ENCODE results near the gene LRRFIP1.
"Not testable (repeated sequence)": the region's sequence is repeated elsewhere in the genome, so short reads cannot be mapped to it uniquely, and the experiment has no call there.

LRRFIP1 gene

GRCh38 chr2:237754182-237754581, 126.8 kb downstream of the LRRFIP1 start:
- DNase-seq, result no peak

GRCh38 chr2:237754626-237755248, 127.3 kb downstream of the LRRFIP1 start:
- DNase-seq, result no peak

GRCh38 chr2:237757616-237758015, 130.2 kb downstream of the LRRFIP1 start:
- no peak for DNase-seq

GRCh38 chr2:237758185-237758584, 130.8 kb downstream of the LRRFIP1 start:
- DNase-seq, result no peak

GRCh38 chr2:237759176-237759575, 131.8 kb downstream of the LRRFIP1 start:
- DNase-seq, result no peak

GRCh38 chr2:237760506-237761502, 133.4 kb downstream of the LRRFIP1 start:
- no peak for DNase-seq

GRCh38 chr2:237762291-237763182, 135.2 kb downstream of the LRRFIP1 start:
- not testable (repeated sequence) for DNase-seq

- DNase-seq, result no peak
Measured at GRCh38 chr2:237763812-237764211, 136.4 kb downstream of the LRRFIP1 start.

GRCh38 chr2:237765122-237765521, 137.7 kb downstream of the LRRFIP1 start:
- not testable (repeated sequence) for DNase-seq

GRCh38 chr2:237765875-237766274, 138.5 kb downstream of the LRRFIP1 start:
- no peak for DNase-seq

GRCh38 chr2:237766340-237766739, 139.0 kb downstream of the LRRFIP1 start:
- no peak for DNase-seq

GRCh38 chr2:237772513-237772912, 145.1 kb downstream of the LRRFIP1 start:
- DNase-seq, result no peak

- no peak for DNase-seq
Measured at GRCh38 chr2:237773826-237774225, 146.4 kb downstream of the LRRFIP1 start.

- no peak for DNase-seq
Measured at GRCh38 chr2:237774811-237775553, 147.6 kb downstream of the LRRFIP1 start.

GRCh38 chr2:237779521-237779920, 152.1 kb downstream of the LRRFIP1 start:
- no peak for DNase-seq

GRCh38 chr2:237782181-237782580, 154.8 kb downstream of the LRRFIP1 start:
- no peak for DNase-seq

- DNase-seq, result not testable (repeated sequence)
Measured at GRCh38 chr2:237783678-237784077, 156.3 kb downstream of the LRRFIP1 start.

- DNase-seq, result no peak
Measured at GRCh38 chr2:237786936-237787335, 159.5 kb downstream of the LRRFIP1 start.

- no peak for DNase-seq
Measured at GRCh38 chr2:237790353-237790752, 163.0 kb downstream of the LRRFIP1 start.

GRCh38 chr2:237791977-237792727, 164.8 kb downstream of the LRRFIP1 start:
- DNase-seq, result no peak

- DNase-seq, result no peak
Measured at GRCh38 chr2:237797253-237797652, 169.9 kb downstream of the LRRFIP1 start.

Data from COR-L47 (cell line).